HCT116 (cell line): ENCODE measurements around the gene CRADD. TPM values are rescaled to one million over a fixed set of nuclear protein-coding genes. Genes with fewer than 3 reads are reported as not detected.

Experiments
- total RNA-seq: library from RNA; stranded (reverse); gene quantifications from one replicate; pipeline ENCODE4 v1.2.1, GENCODE V29; 2021; ENCODE audit not compliant: unreplicated experiment

The CRADD gene
- total RNA-seq, 1 experiment from 2014 or later, result 12.2 TPM

Other genes starting within 250 kb of the CRADD start
- gene UBE2N, start 235.4 kb upstream of the CRADD start, total RNA-seq, result 140 TPM
- 120 TPM for gene MRPL42, start 209.9 kb upstream of the CRADD start, total RNA-seq
- gene SOCS2, start 104.7 kb upstream of the CRADD start, total RNA-seq, result 15.2 TPM